Embryonic facial prominence (tissue), 1 donor: ENCODE results near the gene KNTC1.
"Not testable (repeated sequence)": the region's sequence is repeated elsewhere in the genome, so short reads cannot be mapped to it uniquely, and the experiment has no call there.

Source experiments
- DNase-seq: peaks from one replicate; pipeline ENCODE4 v3.0.0-alpha.2; 2016; ENCODE audit errors: extremely low spot score

The KNTC1 gene

DNA sequence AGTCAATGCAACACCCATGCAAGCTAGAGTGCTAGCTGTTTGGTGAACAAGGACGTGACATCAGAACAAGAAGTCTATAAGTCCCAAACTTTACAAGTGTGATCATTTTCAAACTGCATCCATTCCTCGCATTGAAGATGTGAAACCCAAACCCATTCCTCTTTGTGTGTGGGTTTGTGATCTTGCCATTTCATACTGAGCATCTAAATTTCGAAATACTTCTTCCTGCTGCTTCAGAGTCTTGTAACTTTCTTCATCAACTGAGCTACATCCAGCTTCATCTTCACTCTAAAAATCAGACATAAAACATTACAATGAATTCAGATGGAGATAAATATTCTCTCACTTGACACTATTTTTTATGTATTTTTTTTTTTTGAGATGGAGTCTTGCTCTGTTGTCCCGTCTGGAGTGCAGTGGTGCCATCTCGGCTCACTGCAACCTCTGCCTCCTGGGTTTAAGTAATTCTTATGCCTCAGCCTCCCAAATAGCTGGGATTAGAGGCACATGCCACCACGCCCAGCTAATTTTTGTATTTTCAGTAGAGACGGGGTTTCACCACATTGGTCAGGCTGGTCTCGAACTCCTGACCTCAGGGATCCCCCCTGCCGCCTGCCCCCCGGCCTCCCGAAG is 21.5 kb upstream of the KNTC1 start:
- no peak for DNase-seq

- no peak for DNase-seq
Measured at GRCh38 chr12:122506393-122506938, 20.6 kb upstream of the KNTC1 start.

DNA sequence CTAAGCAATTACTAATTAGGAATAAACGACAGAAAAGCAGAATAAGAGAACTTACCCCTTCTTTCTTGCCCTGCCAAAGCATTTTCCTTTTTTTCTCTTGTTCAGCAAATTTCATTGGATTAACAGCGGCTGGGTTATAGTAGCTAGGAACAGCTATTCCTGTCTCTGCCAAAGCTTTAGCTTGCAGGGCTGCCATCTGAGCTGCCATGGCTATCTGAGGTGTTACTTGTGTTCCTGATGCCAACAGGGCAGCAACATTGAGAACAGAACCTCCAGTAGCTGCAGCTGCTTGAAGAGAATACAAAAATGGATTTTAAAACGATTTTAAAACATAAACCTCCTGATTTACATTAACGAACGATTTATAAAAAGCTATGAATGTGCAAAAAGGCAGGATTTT is 18.9 kb upstream of the KNTC1 start:
- DNase-seq = no peak

DNA sequence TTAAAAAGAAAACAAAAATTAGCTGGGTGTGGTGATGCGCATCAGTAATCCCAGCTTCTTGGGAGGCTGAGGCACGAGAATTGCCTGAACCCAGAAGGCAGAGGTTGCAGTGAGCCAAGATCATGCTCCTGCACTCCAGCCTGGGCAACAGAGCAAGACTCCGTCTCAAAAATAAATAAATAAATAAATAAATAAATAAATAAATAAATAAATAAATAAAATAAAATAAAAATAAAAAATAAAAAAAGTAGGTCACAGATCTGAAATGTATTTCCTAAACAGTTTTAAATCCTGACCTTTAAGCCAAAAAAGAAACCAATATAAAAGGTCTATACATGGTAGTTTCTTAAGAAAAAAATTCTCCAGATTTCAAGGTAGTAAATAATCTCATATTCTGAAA is 14.0 kb upstream of the KNTC1 start:
- not testable (repeated sequence) for DNase-seq

- no peak for DNase-seq
Measured at GRCh38 chr12:122513660-122514059, 13.4 kb upstream of the KNTC1 start.

- no peak for DNase-seq
Measured at GRCh38 chr12:122515275-122515674, 11.8 kb upstream of the KNTC1 start.

GRCh38 chr12:122516544-122517361 is 10.3 kb upstream of the KNTC1 start:
- no peak for DNase-seq

DNA sequence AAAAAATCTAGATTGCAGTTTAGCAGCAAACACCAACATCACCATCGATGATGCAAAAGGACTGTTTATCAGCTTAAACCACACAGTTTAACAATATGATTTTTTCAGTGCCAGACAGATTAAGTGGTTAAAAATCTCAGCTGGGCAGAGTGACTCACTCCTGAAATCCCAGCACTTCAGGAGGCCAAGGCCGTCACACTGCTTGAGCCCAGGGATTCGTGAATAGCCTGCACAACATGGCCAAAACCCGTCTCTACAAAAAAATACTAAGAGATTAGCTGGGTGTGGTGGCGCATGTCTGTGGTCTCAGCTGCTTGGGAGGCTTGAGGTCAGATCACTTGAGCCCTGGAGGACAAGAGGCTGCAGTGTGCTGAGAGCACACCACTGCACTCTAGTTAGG is 9.2 kb upstream of the KNTC1 start:
- DNase-seq = no peak

GRCh38 chr12:122518908-122519307 is 8.1 kb upstream of the KNTC1 start:
- DNase-seq = no peak

GRCh38 chr12:122519418-122519817 is 7.6 kb upstream of the KNTC1 start:
- DNase-seq = no peak

GRCh38 chr12:122520676-122521075 is 6.4 kb upstream of the KNTC1 start:
- no peak for DNase-seq

DNA sequence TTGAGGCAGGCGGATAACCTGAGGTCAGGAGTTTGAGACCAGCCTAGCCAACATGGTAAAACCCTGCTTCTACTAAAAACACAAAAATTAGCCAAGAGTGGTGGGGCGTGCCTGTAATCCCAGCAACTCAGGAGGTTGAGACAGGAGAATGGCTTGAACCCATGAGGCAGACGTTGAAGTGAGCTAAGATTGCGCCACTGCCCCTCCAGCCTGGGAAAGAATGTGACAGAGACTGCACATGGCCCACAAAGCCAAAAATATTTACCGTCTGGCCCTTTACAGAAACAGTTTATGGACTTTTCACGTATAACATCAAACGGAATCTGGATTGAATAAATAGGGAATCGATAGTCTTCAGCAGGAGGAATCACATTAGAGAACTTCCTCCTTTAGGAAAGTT is 3.8 kb upstream of the KNTC1 start:
- no peak for DNase-seq

DNA sequence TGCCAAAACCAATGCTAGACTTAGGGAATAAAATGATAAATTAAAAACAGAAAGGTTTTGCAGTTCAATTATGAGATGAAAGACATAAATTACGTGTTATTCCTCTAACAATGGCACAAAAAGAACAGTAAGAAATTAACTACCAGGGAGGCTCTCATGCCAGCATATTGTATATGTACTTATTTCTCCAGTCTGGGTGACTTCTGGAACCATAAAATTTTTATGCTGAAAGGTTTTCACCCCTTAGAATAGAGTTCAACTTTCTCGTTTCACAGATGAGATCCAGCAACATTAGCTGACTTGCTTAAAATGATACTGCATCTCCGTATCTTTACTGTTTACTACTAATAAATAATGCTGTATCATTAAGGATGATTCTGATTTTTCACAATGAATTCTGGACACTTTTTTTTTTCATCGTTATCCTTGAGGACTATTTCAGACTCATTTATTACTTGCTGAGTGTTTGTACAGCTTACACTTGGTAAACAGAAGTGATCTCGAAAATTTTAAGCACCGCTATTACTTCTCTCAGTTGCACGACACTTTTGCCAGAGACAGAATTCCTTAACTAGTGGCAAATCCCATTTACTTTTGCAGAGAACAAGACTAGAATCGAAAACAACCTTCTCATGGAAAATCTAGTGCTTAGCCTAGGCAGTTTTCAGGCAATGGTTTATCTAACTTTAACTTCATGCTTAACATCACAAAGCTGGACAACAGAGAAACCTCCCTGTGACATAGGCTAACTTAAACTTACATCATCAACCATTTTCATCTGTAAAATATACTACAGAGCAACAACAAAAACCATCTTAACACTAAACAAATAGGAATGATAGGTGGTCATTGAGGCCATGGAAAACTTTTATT is 3.0 kb upstream of the KNTC1 start:
- DNase-seq = no peak

GRCh38 chr12:122527478-122527944 is 462 bp downstream of the KNTC1 start:
- DNase-seq = no peak

DNA sequence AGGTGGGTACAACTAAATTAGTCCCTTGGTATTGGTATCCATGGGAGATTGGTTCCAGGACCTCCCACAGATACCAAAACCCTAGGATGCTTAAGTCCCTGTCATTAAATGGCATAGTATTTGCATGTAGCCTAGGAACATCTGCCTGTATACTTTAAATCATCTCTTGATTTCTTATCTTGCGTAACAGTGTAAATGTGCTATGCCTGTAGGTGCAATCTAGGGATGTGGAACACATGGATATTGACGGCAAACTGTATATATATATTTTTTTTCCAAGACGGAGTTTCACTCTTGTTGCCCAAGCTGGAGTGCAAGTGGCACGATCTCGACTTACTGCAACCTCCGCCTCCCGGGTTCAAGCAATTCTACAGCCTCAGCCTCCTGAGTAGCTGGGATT is 1.5 kb downstream of the KNTC1 start:
- no peak for DNase-seq

DNA sequence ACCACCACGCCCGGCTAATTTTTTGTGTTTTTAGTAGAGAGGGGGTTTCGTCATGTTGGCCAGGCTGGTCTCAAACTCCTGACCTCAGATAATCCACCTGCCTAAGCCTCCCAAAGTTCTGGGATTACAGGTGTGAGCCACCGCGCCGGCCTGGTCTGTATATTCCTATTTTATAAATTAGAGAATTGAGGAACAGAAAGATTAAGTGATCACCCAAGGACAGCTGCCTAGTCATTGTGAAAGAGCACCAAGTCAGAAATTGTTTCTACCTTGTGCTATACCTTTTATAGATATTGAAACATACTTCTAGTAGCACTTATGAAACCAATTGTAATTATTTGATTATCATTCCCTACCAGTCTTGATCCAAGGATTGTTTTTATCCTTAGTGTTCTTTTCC is 1.9 kb downstream of the KNTC1 start:
- no peak for DNase-seq

- DNase-seq = no peak
Measured at GRCh38 chr12:122533856-122534255, 6.8 kb downstream of the KNTC1 start.

- no peak for DNase-seq
Measured at GRCh38 chr12:122537021-122537420, 10.0 kb downstream of the KNTC1 start.

GRCh38 chr12:122538496-122538895 is 11.4 kb downstream of the KNTC1 start:
- DNase-seq = no peak

GRCh38 chr12:122544537-122544936 is 17.5 kb downstream of the KNTC1 start:
- no peak for DNase-seq

GRCh38 chr12:122545855-122546254 is 18.8 kb downstream of the KNTC1 start:
- DNase-seq = no peak

GRCh38 chr12:122547330-122547729 is 20.3 kb downstream of the KNTC1 start:
- DNase-seq = no peak
